GM23338 (cell line): ENCODE results near the gene ELN. TPM values are rescaled to one million over a fixed set of nuclear protein-coding genes. Genes with fewer than 3 reads are reported as not detected.

Experiments
- ATAC-seq: fragments of 200-7000 bp; cut with Tn5 transposase; 3 replicates; pipeline ENCODE4 v1.9.1; 2020
- DNase-seq: peaks from one replicate; pipeline ENCODE4 v3.0.0-alpha.2; 2015; ENCODE audit warnings: low spot score
- H2AFZ ChIP-seq: fragments of 200-600 bp; sonication (generic); 2 replicates; pipeline ENCODE4 v1.8.0; 2016; ENCODE audit warnings: antibody characterized with exemption, mild to moderate bottlenecking, moderate library complexity
- H3F3A ChIP-seq: fragments of 200-600 bp; sonication (generic); replicated peaks from 2 replicates; pipeline ENCODE4 v1.8.0; 2017; ENCODE audit warnings: antibody characterized with exemption, mixed run types, low read depth
- H3K27ac ChIP-seq: fragments of 200-600 bp; sonication (generic); 2 replicates; pipeline ENCODE4 v1.6.1; 2016; ENCODE audit warnings: low read depth
- H3K27me3 ChIP-seq: fragments of 200-600 bp; sonication (generic); 2 replicates; pipeline ENCODE4 v1.8.0; 2016; ENCODE audit warnings: mild to moderate bottlenecking, mixed run types, moderate library complexity; ENCODE audit not compliant: insufficient read depth
- H3K36me3 ChIP-seq: fragments of 200-600 bp; sonication (generic); 2 replicates; pipeline ENCODE4 v1.8.0; 2016; ENCODE audit warnings: mild to moderate bottlenecking; ENCODE audit not compliant: insufficient read depth
- H3K4me1 ChIP-seq: fragments of 200-600 bp; sonication (generic); 2 replicates; pipeline ENCODE4 v1.8.0; 2016; ENCODE audit warnings: mild to moderate bottlenecking, moderate library complexity; ENCODE audit not compliant: insufficient read depth
- H3K4me2 ChIP-seq: fragments of 200-600 bp; sonication (generic); 2 replicates; pipeline ENCODE4 v1.7.1; 2017; ENCODE audit warnings: mixed run types
- H3K4me3 ChIP-seq: fragments of 200-600 bp; sonication (generic); 2 replicates; pipeline ENCODE4 v1.6.1; 2016; ENCODE audit warnings: mixed run types
- H3K79me2 ChIP-seq: fragments of 200-600 bp; sonication (generic); replicated peaks from 2 replicates; pipeline ENCODE4 v1.8.0; 2017; ENCODE audit warnings: mild to moderate bottlenecking; ENCODE audit not compliant: insufficient read depth
- H3K9me2 ChIP-seq: fragments of 200-600 bp; sonication (generic); 2 replicates; pipeline ENCODE4 v1.8.0; 2017; ENCODE audit not compliant: insufficient read depth
- H4K20me1 ChIP-seq: fragments of 200-600 bp; sonication (generic); replicated peaks from 2 replicates; pipeline ENCODE4 v1.8.0; 2017; ENCODE audit warnings: mild to moderate bottlenecking; ENCODE audit not compliant: insufficient read depth
- H3K27ac Mint-ChIP-seq: 2 replicates; pipeline ENCODE4 v1.8.0; 2020; ENCODE audit warnings: inconsistent platforms, mild to moderate bottlenecking, moderate library complexity, mixed read lengths
- H3K27me3 Mint-ChIP-seq: 3 replicates; pipeline ENCODE4 v1.8.0; 2022; ENCODE audit warnings: low read depth, mild to moderate bottlenecking, moderate library complexity, mixed read lengths, inconsistent platforms; ENCODE audit not compliant: insufficient read depth, poor library complexity
- H3K36me3 Mint-ChIP-seq: 3 replicates; pipeline ENCODE4 v1.8.0; 2021; ENCODE audit warnings: low read depth, mild to moderate bottlenecking, inconsistent platforms, moderate library complexity, mixed read lengths
- H3K4me1 Mint-ChIP-seq: 3 replicates; pipeline ENCODE4 v1.8.0; 2020; ENCODE audit warnings: mild to moderate bottlenecking, inconsistent platforms, mixed read lengths
- H3K4me3 Mint-ChIP-seq: 3 replicates; pipeline ENCODE4 v1.8.0; 2021; ENCODE audit warnings: moderate library complexity, mild to moderate bottlenecking, inconsistent platforms, mixed read lengths
- H3K9me3 Mint-ChIP-seq: 3 replicates; pipeline ENCODE4 v1.8.0; 2020; ENCODE audit warnings: moderate library complexity, mild to moderate bottlenecking, inconsistent platforms, mixed read lengths
- CREB1 ChIP-seq: fragments of 250-450 bp; sonication (Bioruptor Pico); IDR thresholded peaks from 2 replicates; pipeline ENCODE4 v1.5.0; 2020; ENCODE audit warnings: low read depth, mild to moderate bottlenecking, moderate library complexity
- EZH2phosphoT487 ChIP-seq: fragments of 200-600 bp; sonication (generic); IDR thresholded peaks from one replicate; pipeline ENCODE4 v1.8.1; 2018; ENCODE audit warnings: antibody characterized with exemption; ENCODE audit not compliant: unreplicated experiment
- JUNB ChIP-seq: IDR thresholded peaks from one replicate; pipeline ENCODE4 v1.6.1; 2016; ENCODE audit warnings: antibody characterized with exemption; ENCODE audit not compliant: unreplicated experiment
- NANOG ChIP-seq: IDR thresholded peaks from 2 replicates; pipeline ENCODE4 v1.6.1; 2016; ENCODE audit warnings: antibody characterized with exemption, borderline replicate concordance
- POLR2AphosphoS5 ChIP-seq: IDR thresholded peaks from 2 replicates; pipeline ENCODE4 v1.6.1; 2016; ENCODE audit warnings: antibody characterized with exemption, low read depth
- STAT1 ChIP-seq: IDR thresholded peaks from one replicate; pipeline ENCODE4 v1.6.1; 2016; ENCODE audit warnings: antibody characterized with exemption; ENCODE audit not compliant: unreplicated experiment
- ZNF114 ChIP-seq: fragments of 250-450 bp; sonication (Bioruptor Pico); IDR thresholded peaks from 2 replicates; pipeline ENCODE4 v1.5.0; 2020; ENCODE audit warnings: mild to moderate bottlenecking, moderate library complexity
- ZNF331 ChIP-seq: fragments of 250-450 bp; sonication (Bioruptor Pico); IDR thresholded peaks from 2 replicates; pipeline ENCODE4 v1.5.0; 2020; ENCODE audit warnings: low read depth, mild to moderate bottlenecking, moderate library complexity
- ZNF462 ChIP-seq: fragments of 250-450 bp; sonication (Bioruptor Pico); IDR thresholded peaks from 2 replicates; pipeline ENCODE4 v1.5.0; 2020; ENCODE audit warnings: mild to moderate bottlenecking, moderate library complexity
- polyA plus RNA-seq: library from polyadenylated mRNA; unstranded; fragments of >200 nt; fragmentation: Nextera tagmentation; extraction: Ambion mirVana; gene quantifications from 2 replicates; pipeline ENCODE4 v1.2.1, GENCODE V29; 2016
- total RNA-seq: library from RNA; depleted of rRNA; stranded (reverse); fragments of >200 nt; shearing (Covaris generic); gene quantifications from 2 replicates; pipeline ENCODE4 v1.2.3, GENCODE V29; 2014
- TF ChIP-seq, protein P1 (sequence below): IDR thresholded peaks from one replicate; pipeline ENCODE4 v1.6.1; 2018; ENCODE audit warnings: antibody characterized with exemption; ENCODE audit not compliant: unreplicated experiment
- TF ChIP-seq, protein P2 (sequence below): IDR thresholded peaks from 2 replicates; pipeline ENCODE4 v1.6.1; 2016; ENCODE audit warnings: antibody characterized with exemption

The ELN gene
- total and polyA plus RNA-seq, 2 experiments from 2014 or later = 1.1 to 5.6 TPM

- no peak overlapping the region for H3K27ac Mint-ChIP-seq
- Histone ChIP-seq H3K79me2 (no peaks in the 10 kb centered on the region), H3K9me2 (no peaks in the 10 kb centered on the region), H3K27me3 (no peaks in the 10 kb centered on the region), H4K20me1 (no peaks in the 10 kb centered on the region), H2AFZ (no peak overlapping the region), H3K4me3 (no peak overlapping the region), H3K4me1 (no peaks in the 10 kb centered on the region), H3K36me3 (peaks cover 8% of the 10 kb centered on the region), H3K27ac (no peak overlapping the region), H3K4me2 (no peak overlapping the region), H3F3A (no peaks in the 10 kb centered on the region)
- no peaks in the 10 kb centered on the region for H3K4me1 Mint-ChIP-seq
- TF ChIP-seq ZNF331 (CRISPR knock-in tag) (no peak), ZNF114 (CRISPR knock-in tag) (no peak), EZH2phosphoT487 (no peak), POLR2AphosphoS5 (no peak), STAT1 (no peak), NANOG (no peak)
- TF ChIP-seq, protein P1, sequence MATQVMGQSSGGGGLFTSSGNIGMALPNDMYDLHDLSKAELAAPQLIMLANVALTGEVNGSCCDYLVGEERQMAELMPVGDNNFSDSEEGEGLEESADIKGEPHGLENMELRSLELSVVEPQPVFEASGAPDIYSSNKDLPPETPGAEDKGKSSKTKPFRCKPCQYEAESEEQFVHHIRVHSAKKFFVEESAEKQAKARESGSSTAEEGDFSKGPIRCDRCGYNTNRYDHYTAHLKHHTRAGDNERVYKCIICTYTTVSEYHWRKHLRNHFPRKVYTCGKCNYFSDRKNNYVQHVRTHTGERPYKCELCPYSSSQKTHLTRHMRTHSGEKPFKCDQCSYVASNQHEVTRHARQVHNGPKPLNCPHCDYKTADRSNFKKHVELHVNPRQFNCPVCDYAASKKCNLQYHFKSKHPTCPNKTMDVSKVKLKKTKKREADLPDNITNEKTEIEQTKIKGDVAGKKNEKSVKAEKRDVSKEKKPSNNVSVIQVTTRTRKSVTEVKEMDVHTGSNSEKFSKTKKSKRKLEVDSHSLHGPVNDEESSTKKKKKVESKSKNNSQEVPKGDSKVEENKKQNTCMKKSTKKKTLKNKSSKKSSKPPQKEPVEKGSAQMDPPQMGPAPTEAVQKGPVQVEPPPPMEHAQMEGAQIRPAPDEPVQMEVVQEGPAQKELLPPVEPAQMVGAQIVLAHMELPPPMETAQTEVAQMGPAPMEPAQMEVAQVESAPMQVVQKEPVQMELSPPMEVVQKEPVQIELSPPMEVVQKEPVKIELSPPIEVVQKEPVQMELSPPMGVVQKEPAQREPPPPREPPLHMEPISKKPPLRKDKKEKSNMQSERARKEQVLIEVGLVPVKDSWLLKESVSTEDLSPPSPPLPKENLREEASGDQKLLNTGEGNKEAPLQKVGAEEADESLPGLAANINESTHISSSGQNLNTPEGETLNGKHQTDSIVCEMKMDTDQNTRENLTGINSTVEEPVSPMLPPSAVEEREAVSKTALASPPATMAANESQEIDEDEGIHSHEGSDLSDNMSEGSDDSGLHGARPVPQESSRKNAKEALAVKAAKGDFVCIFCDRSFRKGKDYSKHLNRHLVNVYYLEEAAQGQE = no peak
- TF ChIP-seq, protein P2, sequence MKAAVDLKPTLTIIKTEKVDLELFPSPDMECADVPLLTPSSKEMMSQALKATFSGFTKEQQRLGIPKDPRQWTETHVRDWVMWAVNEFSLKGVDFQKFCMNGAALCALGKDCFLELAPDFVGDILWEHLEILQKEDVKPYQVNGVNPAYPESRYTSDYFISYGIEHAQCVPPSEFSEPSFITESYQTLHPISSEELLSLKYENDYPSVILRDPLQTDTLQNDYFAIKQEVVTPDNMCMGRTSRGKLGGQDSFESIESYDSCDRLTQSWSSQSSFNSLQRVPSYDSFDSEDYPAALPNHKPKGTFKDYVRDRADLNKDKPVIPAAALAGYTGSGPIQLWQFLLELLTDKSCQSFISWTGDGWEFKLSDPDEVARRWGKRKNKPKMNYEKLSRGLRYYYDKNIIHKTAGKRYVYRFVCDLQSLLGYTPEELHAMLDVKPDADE = no peak
- ATAC-seq (no peak), DNase-seq (no peak)
- H3K27me3 Mint-ChIP-seq = peaks cover 6% of the 10 kb centered on the region
- H3K36me3 Mint-ChIP-seq = peaks cover 70% of the 10 kb centered on the region
- H3K9me3 Mint-ChIP-seq = no peaks in the 10 kb centered on the region
- no peak overlapping the region for H3K4me3 Mint-ChIP-seq
Observed at GRCh38 chr7:74105992-74106391, 78.0 kb downstream of the ELN start.

DNA sequence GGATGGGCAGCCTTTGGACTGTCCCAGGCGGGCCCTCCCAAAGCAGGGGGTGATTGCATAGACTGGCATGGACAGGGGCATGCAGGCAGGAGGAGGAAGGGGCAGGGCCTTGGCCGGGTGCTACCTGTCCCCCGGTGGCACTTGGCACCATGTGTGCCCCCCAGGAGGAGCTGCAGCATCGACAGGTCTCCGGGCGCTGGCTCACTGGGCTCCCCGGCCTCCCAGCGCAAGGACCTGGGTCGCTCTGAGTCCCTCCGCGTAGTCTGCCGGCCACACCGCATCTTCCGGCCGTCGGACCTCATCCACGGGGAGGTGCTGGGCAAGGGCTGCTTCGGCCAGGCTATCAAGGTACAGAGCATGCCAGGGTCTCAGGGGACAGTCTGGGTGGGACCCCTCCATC lies 78.9 kb downstream of the ELN start:
- Histone ChIP-seq H3K4me1 (no peaks in the 10 kb centered on the region), H3K27me3 (no peaks in the 10 kb centered on the region), H3K9me2 (no peaks in the 10 kb centered on the region), H2AFZ (no peak overlapping the region), H3K27ac (no peak overlapping the region), H3K4me3 (no peak overlapping the region), H4K20me1 (no peaks in the 10 kb centered on the region), H3F3A (no peaks in the 10 kb centered on the region), H3K36me3 (peaks cover 8% of the 10 kb centered on the region), H3K79me2 (no peaks in the 10 kb centered on the region), H3K4me2 (no peak overlapping the region)
- H3K4me3 Mint-ChIP-seq = no peak overlapping the region
- DNase-seq (no peak), ATAC-seq (no peak)
- H3K36me3 Mint-ChIP-seq = peaks cover 72% of the 10 kb centered on the region
- no peak overlapping the region for H3K27ac Mint-ChIP-seq
- H3K27me3 Mint-ChIP-seq = peaks cover 6% of the 10 kb centered on the region
- no peaks in the 10 kb centered on the region for H3K4me1 Mint-ChIP-seq
- H3K9me3 Mint-ChIP-seq = no peaks in the 10 kb centered on the region
- no peak for TF ChIP-seq CREB1 (CRISPR knock-in tag)
- no peak for TF ChIP-seq NANOG
- TF ChIP-seq, protein P2 = no peak
- no peak for TF ChIP-seq EZH2phosphoT487
- TF ChIP-seq ZNF462 (CRISPR knock-in tag) = no peak
- TF ChIP-seq JUNB = no peak
- TF ChIP-seq ZNF114 (CRISPR knock-in tag) = no peak
